Activated CD4-positive, alpha-beta T cell treated with anti-CD3 and anti-CD28 coated beads for 36 hours (primary cell): ENCODE results near the gene GRIN2A. TPM values are rescaled to one million over a fixed set of nuclear protein-coding genes. Genes with fewer than 3 reads are reported as not detected.

Experiments used
- ATAC-seq: fragments of 200-7000 bp; cut with Tn5 transposase; one replicate; pipeline ENCODE4 v1.10.0; 2021; ENCODE audit warnings: mild to moderate bottlenecking, moderate library complexity
- CTCF ChIA-PET: fragments of 350-600 bp; sonication (Branson Sonifier 250); formaldehyde crosslinking; loops from one replicate; lab custom pipeline; 2021; ENCODE audit warnings: antibody characterized with exemption; lab: Charles Lee
- POLR2A ChIA-PET: fragments of 350-600 bp; sonication (Branson Sonifier 250); formaldehyde crosslinking; loops from one replicate; lab custom pipeline; 2021; ENCODE audit warnings: antibody characterized with exemption, inconsistent platforms; lab: Charles Lee
- DNase-seq: peaks from one replicate; pipeline ENCODE4 v3.0.0-alpha.2; 2020
- H3K27ac Mint-ChIP-seq: one replicate; pipeline ENCODE4 v1.8.0; 2021; ENCODE audit warnings: mixed read lengths
- H3K27me3 Mint-ChIP-seq: one replicate; pipeline ENCODE4 v1.8.0; 2021; ENCODE audit warnings: mixed read lengths
- H3K36me3 Mint-ChIP-seq: one replicate; pipeline ENCODE4 v1.8.0; 2021; ENCODE audit warnings: low read depth, mixed read lengths
- H3K4me1 Mint-ChIP-seq: one replicate; pipeline ENCODE4 v1.8.0; 2021; ENCODE audit warnings: mixed read lengths
- H3K4me3 Mint-ChIP-seq: one replicate; pipeline ENCODE4 v1.8.0; 2021; ENCODE audit warnings: mild to moderate bottlenecking, moderate library complexity, mixed read lengths
- H3K9me3 Mint-ChIP-seq: one replicate; pipeline ENCODE4 v1.8.0; 2021; ENCODE audit warnings: low read depth, mixed read lengths
- intact Hi-C, 2 experiments: fragments of 100-400 bp; cut with DNase I in 1 of 2; cut with micrococcal nuclease in 1 of 2; formaldehyde crosslinking; loops; one replicate each; pipeline versions ENCODE4 v1.14.2 to v1.15.1; 2022 to 2024; cut with DNase I, micrococcal nuclease
- total RNA-seq, 2 experiments: library from RNA; stranded (reverse); gene quantifications; one replicate each; pipeline ENCODE4 v1.2.3, GENCODE V29; 2021

The GRIN2A gene
- total RNA-seq, 2 experiments from 2014 or later, result not detected

DNA sequence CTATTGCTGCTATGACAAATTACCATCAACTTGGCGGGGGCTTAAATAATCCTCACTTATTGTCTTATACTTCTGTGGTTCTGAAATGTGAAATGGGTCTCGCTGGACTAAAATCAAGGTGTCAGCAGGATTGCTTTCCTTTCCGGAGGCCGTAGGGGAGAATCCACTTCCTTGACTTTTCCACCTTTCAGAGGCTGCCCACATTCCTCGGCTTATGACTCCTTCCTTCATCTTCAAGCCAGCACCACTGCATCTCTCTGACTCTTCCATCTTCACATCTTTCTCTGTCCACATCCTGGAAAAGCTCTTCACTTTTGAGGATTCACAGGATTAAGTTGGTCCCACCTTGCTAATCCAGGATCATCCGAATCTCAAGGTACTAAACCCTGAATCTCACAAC, 217.8 kb downstream of the GRIN2A start:
- Mint-ChIP-seq H3K9me3 (peaks cover 9% of the 10 kb centered on the region), H3K4me1 (peaks cover 3% of the 10 kb centered on the region), H3K27me3 (peaks cover 7% of the 10 kb centered on the region), H3K36me3 (no peaks in the 10 kb centered on the region), H3K4me3 (no peak overlapping the region), H3K27ac (no peak overlapping the region)
- DNase-seq (no peak), ATAC-seq (no peak)
- POLR2A ChIA-PET, result no interaction called here
- intact Hi-C loops, result no loop called here
- CTCF ChIA-PET, result no interaction called here

DNA sequence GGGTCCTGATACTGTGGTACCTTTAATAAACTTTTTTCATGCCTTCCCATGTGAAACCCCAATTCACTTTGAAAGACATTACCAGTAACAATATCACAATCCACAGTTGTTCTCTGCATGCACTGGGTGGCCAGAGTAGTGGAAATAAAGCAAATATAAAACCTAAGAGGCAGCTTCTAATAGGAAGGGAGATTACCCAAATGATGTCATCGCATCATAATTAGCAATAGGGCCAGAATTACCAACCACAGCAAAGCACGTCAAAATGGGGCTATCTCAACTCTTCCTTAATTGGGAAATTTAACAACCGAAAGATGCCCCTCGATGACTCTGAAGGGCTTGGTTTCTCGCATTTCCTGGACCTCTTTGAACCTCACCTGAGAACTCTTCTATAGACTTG, 224.8 kb downstream of the GRIN2A start:
- H3K27me3 Mint-ChIP-seq, result peaks cover 8% of the 10 kb centered on the region
- no peaks in the 10 kb centered on the region for H3K36me3 Mint-ChIP-seq
- intact Hi-C loops, result no loop called here
- CTCF ChIA-PET, result interaction anchor here (1.3 kb wide), 1 partner anchor 27 kb away, joined by 5 read pairs; no protein-coding TSS in a partner anchor
- H3K4me3 Mint-ChIP-seq, result no peak overlapping the region
- no peak overlapping the region for H3K27ac Mint-ChIP-seq
- no peak for DNase-seq
- POLR2A ChIA-PET, result no interaction called here
- H3K9me3 Mint-ChIP-seq, result peaks cover 3% of the 10 kb centered on the region
- H3K4me1 Mint-ChIP-seq, result no peaks in the 10 kb centered on the region
- ATAC-seq, result no peak

DNA sequence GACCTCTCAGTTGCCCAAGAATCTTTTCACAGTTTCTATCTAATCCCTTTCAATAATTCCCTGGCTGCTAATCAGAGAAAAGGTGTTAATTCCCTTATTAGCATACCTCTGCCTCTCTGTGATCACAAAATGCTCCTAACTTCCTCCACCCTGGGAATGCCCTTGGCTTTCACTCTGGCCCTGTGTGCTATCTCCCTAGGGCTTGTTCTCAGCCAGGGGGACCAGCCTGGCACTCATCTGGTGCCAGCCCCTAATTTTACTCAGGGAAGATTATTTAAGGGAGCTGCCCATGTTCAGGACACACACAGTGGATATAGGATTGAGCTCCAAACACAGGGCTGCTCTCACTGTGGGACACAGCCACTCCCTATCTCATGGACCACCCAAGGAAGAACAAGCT, 225.2 kb downstream of the GRIN2A start:
- ChIA-PET CTCF (interaction anchor here (1.3 kb wide), 1 partner anchor 28 kb away, joined by 5 read pairs; no protein-coding TSS in a partner anchor), POLR2A (no interaction called here)
- H3K27me3 Mint-ChIP-seq, result peaks cover 8% of the 10 kb centered on the region
- peaks cover 3% of the 10 kb centered on the region for H3K9me3 Mint-ChIP-seq
- no peak overlapping the region for H3K27ac Mint-ChIP-seq
- intact Hi-C loops, result no loop called here
- H3K36me3 Mint-ChIP-seq, result no peaks in the 10 kb centered on the region
- no peak for DNase-seq
- no peaks in the 10 kb centered on the region for H3K4me1 Mint-ChIP-seq
- no peak for ATAC-seq
- no peak overlapping the region for H3K4me3 Mint-ChIP-seq

DNA sequence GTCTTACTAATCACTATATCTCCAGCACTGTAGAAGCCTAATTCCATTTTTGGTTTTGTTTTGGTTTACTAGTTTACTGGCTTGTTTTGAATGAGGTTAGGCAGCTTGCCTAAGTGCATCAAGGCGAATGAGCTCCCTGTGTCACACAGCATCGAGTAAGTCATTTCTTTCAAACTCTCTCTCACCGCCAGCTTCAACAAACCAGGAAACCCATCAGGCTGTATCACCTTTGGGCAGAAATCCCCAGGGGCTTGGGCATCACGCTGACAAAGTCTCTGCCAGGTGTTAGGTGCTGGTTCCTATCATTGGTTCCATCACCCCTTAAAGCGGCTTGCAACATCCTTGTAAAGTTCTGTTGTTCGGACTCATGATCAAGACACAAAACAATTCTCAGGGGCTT, 226.6 kb downstream of the GRIN2A start:
- no peak for ATAC-seq
- Mint-ChIP-seq H3K9me3 (no peaks in the 10 kb centered on the region), H3K4me1 (no peaks in the 10 kb centered on the region), H3K27me3 (peaks cover 8% of the 10 kb centered on the region), H3K27ac (no peak overlapping the region), H3K36me3 (no peaks in the 10 kb centered on the region), H3K4me3 (no peak overlapping the region)
- ChIA-PET CTCF (no interaction called here), POLR2A (no interaction called here)
- intact Hi-C loops, result no loop called here
- DNase-seq, result no peak

DNA sequence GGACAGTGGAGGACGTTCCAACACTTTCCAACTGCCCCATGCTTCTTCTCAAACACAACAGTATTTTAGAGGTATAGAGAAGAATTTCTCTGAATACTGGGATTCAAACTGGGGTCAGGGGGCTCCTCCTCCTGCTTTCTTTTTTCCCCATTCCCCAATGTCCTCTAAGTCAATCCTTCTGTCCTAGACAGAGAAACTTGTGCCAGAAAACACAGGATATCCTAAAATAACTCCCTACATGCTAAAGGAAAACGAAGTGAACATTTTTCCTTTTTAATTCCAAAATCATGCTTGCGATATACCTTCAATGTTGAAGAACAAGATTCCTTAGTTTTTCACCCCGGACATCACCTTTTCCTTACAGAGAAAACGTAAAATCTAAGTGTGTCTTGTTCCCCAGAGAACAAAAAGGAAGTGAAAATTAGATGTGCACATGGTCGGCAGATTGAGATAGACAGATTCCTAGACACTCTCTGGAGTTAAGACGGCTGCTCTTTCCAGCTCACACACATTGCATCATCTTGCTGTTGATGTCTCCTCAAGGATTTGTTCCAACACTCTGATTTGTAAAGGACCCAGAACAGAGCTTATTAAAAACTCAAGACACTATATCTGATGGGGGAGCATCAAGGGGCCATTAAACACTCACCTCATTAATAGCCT, 228.2 kb downstream of the GRIN2A start:
- Mint-ChIP-seq H3K36me3 (no peaks in the 10 kb centered on the region), H3K4me1 (no peaks in the 10 kb centered on the region), H3K9me3 (no peaks in the 10 kb centered on the region), H3K27ac (no peak overlapping the region), H3K27me3 (peaks cover 5% of the 10 kb centered on the region), H3K4me3 (no peak overlapping the region)
- no peak for ATAC-seq
- DNase-seq, result no peak
- CTCF ChIA-PET, result no interaction called here
- intact Hi-C loops, result no loop called here
- POLR2A ChIA-PET, result no interaction called here

DNA sequence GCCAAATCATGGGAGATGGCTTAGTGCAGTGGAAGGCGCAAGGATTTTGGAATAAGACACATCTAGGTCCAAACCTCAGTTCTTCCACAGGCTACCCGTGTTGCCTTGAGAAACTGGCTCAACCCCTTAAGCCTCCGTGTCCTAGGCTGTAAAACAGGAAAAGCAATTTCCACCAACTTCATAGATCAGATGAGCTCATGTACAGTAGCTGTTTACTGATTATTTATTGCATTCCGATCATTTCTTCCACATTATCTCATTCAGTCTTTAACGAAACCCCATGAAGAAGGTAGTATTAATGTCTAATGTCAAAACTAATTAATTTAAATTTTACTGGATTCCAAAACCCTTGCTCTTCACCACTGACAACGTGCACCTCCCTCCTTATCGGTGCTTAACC, 231.6 kb downstream of the GRIN2A start:
- ChIA-PET CTCF (no interaction called here), POLR2A (no interaction called here)
- ATAC-seq (no peak), DNase-seq (no peak)
- H3K27me3 Mint-ChIP-seq, result peaks cover 4% of the 10 kb centered on the region
- intact Hi-C loops, result no loop called here
- no peak overlapping the region for H3K4me3 Mint-ChIP-seq
- H3K4me1 Mint-ChIP-seq, result no peaks in the 10 kb centered on the region
- H3K36me3 Mint-ChIP-seq, result no peaks in the 10 kb centered on the region
- no peak overlapping the region for H3K27ac Mint-ChIP-seq
- H3K9me3 Mint-ChIP-seq, result no peaks in the 10 kb centered on the region

DNA sequence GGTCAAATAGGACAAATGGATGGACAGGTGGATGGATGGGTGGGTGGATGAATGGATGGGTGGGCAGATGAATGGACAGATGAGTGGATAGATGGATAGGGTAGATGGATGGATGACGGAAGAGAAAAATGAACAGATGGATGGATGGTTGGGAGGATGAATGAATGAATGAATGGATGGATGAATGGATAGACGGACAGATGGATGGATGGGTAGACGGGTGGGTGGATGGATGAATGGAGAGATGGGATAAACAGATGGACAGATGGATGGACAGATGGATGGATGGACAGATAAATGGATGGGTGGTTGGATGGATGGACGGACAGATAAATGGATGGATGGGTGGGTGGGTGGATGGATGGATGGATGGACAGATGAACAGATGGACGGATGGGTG, 232.8 kb downstream of the GRIN2A start:
- Mint-ChIP-seq H3K36me3 (no peaks in the 10 kb centered on the region), H3K9me3 (no peaks in the 10 kb centered on the region), H3K4me1 (no peaks in the 10 kb centered on the region), H3K27me3 (peaks cover 4% of the 10 kb centered on the region), H3K27ac (no peak overlapping the region), H3K4me3 (no peak overlapping the region)
- POLR2A ChIA-PET, result no interaction called here
- CTCF ChIA-PET, result interaction anchor here (0.8 kb wide), 1 partner anchor 32 kb away, joined by 3 read pairs; no protein-coding TSS in a partner anchor
- DNase-seq (no peak), ATAC-seq (no peak)
- intact Hi-C loops, result no loop called here

DNA sequence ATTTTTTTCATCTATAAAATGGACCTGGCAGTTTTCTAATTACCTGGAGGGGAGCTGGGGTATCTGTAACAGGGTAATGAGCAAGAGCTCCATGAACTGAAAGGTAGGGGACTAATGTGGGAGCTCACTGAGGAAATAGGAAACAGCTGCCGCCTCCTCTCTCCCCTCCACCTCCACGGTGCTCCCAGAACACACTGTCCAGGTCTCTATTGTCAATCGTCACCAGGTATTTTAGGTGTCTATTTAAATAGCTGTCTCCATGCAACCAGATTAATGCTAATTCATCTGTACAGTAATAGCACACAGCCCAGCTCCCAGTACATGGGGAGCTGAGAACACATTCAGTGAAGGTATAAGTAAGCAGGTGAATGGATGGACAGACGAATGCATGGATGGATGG, 233.3 kb downstream of the GRIN2A start:
- no peaks in the 10 kb centered on the region for H3K4me1 Mint-ChIP-seq
- ChIA-PET POLR2A (no interaction called here), CTCF (interaction anchor here (0.8 kb wide), 1 partner anchor 31 kb away, joined by 3 read pairs; no protein-coding TSS in a partner anchor)
- no peak overlapping the region for H3K4me3 Mint-ChIP-seq
- ATAC-seq (no peak), DNase-seq (no peak)
- no peaks in the 10 kb centered on the region for H3K36me3 Mint-ChIP-seq
- H3K27me3 Mint-ChIP-seq, result peaks cover 4% of the 10 kb centered on the region
- H3K27ac Mint-ChIP-seq, result no peak overlapping the region
- no peaks in the 10 kb centered on the region for H3K9me3 Mint-ChIP-seq
- intact Hi-C loops, result no loop called here

DNA sequence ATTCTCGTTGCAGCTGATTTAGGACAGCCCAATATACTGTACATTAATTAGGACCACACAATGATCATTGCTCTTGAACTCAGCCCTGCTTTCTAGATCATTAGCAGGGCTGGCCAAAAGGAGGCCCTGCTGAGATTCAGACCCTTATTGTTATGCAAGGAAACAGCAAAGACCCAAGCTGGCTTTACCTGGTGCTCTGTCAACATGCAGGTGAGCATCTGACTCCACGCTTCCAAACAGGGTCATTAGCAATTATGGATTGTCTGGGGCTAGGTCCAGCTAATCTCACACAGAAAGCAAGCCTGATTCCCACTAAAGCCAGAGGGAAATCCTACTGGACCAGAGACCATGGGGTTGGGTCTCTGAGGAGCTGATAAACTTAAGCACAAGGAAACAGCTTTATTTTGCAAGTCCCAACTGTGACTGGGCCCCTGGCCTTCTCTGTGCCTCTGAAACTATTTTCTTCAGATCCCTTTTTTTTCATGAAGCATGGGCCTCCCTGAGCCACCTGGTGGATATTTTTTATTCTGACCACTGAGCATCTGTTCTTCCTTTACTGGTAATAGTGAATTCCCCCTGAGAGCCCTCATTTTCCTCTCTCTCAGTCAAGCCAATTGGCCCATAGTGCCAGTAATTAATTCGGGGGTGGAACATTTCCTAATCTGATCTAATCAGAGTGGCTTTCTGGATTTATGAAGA, 236.1 kb downstream of the GRIN2A start:
- H3K27ac Mint-ChIP-seq, result no peak overlapping the region
- H3K9me3 Mint-ChIP-seq, result no peaks in the 10 kb centered on the region
- H3K4me1 Mint-ChIP-seq, result no peaks in the 10 kb centered on the region
- DNase-seq, result no peak
- ATAC-seq, result no peak
- POLR2A ChIA-PET, result no interaction called here
- peaks cover 4% of the 10 kb centered on the region for H3K27me3 Mint-ChIP-seq
- no peaks in the 10 kb centered on the region for H3K36me3 Mint-ChIP-seq
- intact Hi-C loops, result no loop called here
- no peak overlapping the region for H3K4me3 Mint-ChIP-seq
- CTCF ChIA-PET, result no interaction called here

DNA sequence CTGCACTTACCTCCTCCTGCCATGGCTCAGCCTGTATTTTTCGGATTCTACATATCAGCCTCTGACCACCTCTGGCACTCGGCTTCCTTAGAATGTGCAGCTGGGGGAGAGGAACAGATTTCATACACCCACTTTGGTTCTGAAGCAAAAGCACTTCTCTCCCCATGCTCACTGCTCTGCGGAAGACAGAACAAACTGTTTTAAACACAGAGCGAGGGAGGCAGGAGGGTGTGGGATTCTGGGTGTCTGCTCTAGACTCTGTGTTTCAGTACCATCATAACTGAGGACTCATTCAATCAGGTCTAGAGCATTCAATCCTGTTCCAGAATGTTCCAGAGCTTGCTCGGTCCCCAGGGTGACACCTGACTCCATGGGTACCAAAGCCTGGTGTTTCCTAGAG, 239.1 kb downstream of the GRIN2A start:
- Mint-ChIP-seq H3K4me3 (no peak overlapping the region), H3K27me3 (peaks cover 4% of the 10 kb centered on the region), H3K4me1 (no peaks in the 10 kb centered on the region), H3K9me3 (peaks cover 3% of the 10 kb centered on the region), H3K36me3 (no peaks in the 10 kb centered on the region), H3K27ac (no peak overlapping the region)
- intact Hi-C loops, result no loop called here
- ChIA-PET POLR2A (no interaction called here), CTCF (no interaction called here)
- no peak for DNase-seq
- no peak for ATAC-seq

DNA sequence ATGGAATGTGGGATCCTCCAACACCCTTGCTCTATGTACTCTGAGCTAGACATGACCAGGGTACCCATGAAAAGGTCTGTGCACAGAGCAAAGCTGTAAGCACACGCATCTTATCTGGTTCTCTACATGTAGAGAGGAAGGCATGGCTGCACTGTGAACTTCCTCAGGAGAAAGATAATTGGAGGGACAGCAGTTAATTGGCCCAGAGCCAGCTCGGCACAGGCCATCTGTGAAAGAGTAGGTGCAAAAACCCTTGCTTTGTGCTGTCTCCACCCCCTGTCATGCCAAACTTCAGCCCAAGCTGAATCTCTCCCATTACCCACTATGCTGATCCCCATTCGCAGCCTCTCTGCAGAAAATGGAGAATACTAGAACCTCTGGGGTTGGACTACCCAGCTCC, 241.0 kb downstream of the GRIN2A start:
- DNase-seq, result no peak
- Mint-ChIP-seq H3K36me3 (no peaks in the 10 kb centered on the region), H3K27ac (no peak overlapping the region), H3K9me3 (peaks cover 3% of the 10 kb centered on the region), H3K4me1 (no peaks in the 10 kb centered on the region), H3K27me3 (peaks cover 2% of the 10 kb centered on the region), H3K4me3 (no peak overlapping the region)
- ChIA-PET CTCF (no interaction called here), POLR2A (no interaction called here)
- intact Hi-C loops, result no loop called here
- ATAC-seq, result no peak
